Left ventricle myocardium inferior (tissue), 1 donor: Measurements from ENCODE around the gene C1orf94. TPM values are rescaled to one million over a fixed set of nuclear protein-coding genes. Genes with fewer than 3 reads are reported as not detected.

ENCODE experiments used
- DNase-seq: peaks from one replicate; pipeline ENCODE4 v3.0.0-alpha.2; 2020
- H3K27ac ChIP-seq: fragments of 200-600 bp; replicated peaks from 2 replicates; pipeline ENCODE4 v1.8.0; 2021
- H3K27me3 ChIP-seq: fragments of 200-600 bp; 2 replicates; pipeline ENCODE4 v1.8.0; 2021; ENCODE audit warnings: low read depth
- H3K36me3 ChIP-seq: fragments of 200-600 bp; 2 replicates; pipeline ENCODE4 v1.8.0; 2021
- H3K4me1 ChIP-seq: fragments of 200-600 bp; 2 replicates; pipeline ENCODE4 v1.8.0; 2021
- H3K4me3 ChIP-seq: fragments of 200-600 bp; 2 replicates; pipeline ENCODE4 v1.8.0; 2021; ENCODE audit warnings: mild to moderate bottlenecking, moderate library complexity
- H3K9me3 ChIP-seq: fragments of 200-600 bp; replicated peaks from 2 replicates; pipeline ENCODE4 v1.8.0; 2021
- intact Hi-C: fragments of 100-400 bp; cut with micrococcal nuclease; formaldehyde crosslinking; loops from one replicate; pipeline ENCODE4 v1.11.0; 2022
- total RNA-seq: library from RNA; stranded (reverse); fragmentation: NEBNext Ultra II Directional; extraction: Animal tissue kit (Norgen Biotek cat#: 25700); gene quantifications from one replicate; pipeline ENCODE4 v1.2.1, GENCODE V29; 2021
- TF ChIP-seq, protein P1 (sequence below): fragments of 200-600 bp; IDR thresholded peaks from 2 replicates; pipeline ENCODE4 v1.8.0; 2021; ENCODE audit warnings: antibody characterized with exemption, mild to moderate bottlenecking, borderline replicate concordance
- donor health status: DM: no; HTN: yes; CAD: no; lungs with severe emphysema.

C1orf94 gene
- total RNA-seq, 1 donor from 2014 or later = not detected

DNA sequence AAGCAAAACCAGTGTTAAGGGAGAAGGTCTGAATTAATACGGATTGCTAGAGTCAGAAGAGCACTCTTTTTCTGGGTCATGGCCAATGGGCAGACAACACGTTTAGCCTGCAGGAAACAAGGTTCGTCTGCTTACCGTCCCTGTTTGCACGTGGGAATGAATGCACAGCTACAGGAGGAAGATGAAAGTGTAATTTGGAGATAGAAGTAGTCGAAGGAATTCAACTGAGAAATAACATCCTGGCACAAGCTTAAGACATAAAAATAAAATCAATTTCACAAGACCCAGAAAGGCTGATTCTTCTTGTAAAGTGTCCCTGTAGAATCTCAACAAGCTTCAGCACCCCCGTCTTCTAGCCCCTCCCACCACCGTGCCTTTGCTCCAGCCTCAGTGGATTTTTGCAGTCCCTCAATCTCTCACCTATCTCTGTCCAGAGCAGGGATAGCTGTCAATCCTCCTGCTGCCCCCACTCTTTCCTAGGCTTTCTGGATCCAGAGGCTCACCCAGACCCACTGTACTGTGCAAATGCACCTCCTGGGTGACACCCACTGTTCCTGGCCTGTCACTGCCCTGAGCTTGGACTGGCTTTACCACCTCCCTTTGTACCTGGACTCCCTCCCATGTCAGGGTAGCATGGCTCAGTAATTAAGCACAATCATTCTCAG, 60.6 kb downstream of the C1orf94 start:
- H3K27ac ChIP-seq = no peak overlapping the region

GRCh38 chr1:34245967-34246366, 69.3 kb downstream of the C1orf94 start:
- no peak for DNase-seq
- TF ChIP-seq, protein P1, sequence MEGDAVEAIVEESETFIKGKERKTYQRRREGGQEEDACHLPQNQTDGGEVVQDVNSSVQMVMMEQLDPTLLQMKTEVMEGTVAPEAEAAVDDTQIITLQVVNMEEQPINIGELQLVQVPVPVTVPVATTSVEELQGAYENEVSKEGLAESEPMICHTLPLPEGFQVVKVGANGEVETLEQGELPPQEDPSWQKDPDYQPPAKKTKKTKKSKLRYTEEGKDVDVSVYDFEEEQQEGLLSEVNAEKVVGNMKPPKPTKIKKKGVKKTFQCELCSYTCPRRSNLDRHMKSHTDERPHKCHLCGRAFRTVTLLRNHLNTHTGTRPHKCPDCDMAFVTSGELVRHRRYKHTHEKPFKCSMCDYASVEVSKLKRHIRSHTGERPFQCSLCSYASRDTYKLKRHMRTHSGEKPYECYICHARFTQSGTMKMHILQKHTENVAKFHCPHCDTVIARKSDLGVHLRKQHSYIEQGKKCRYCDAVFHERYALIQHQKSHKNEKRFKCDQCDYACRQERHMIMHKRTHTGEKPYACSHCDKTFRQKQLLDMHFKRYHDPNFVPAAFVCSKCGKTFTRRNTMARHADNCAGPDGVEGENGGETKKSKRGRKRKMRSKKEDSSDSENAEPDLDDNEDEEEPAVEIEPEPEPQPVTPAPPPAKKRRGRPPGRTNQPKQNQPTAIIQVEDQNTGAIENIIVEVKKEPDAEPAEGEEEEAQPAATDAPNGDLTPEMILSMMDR = no peak

More for the DNA sequence above, 60.6 kb downstream of the C1orf94 start:
- no peaks in the 10 kb centered on the region for H3K36me3 ChIP-seq
- H3K27me3 ChIP-seq = peaks cover 67% of the 10 kb centered on the region
- DNase-seq = no peak
- H3K9me3 ChIP-seq = peaks cover 11% of the 10 kb centered on the region
- intact Hi-C loops = no loop called here
- no peak overlapping the region for H3K4me3 ChIP-seq
- TF ChIP-seq, protein P1 = no peak
- H3K4me1 ChIP-seq = no peaks in the 10 kb centered on the region

DNA sequence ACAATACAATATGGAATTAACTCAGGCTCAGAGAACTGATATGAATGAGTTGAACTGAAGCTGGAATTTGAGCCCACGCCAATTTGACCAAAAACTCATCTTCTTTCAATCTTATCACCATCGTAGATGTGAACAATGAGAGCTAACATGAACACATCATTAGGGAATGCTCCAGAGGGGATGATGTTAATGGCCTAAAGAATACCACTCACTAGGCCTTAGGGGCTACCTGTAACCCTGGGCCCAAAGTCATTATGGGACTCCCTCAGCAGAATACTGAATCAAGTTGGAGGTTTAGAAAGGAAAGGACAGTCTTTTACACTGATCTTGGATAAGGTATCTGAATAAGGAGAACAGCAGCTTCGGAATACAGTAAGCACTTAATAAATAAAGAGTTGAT, 73.6 kb downstream of the C1orf94 start:
- no peak overlapping the region for H3K27ac ChIP-seq
- no peaks in the 10 kb centered on the region for H3K9me3 ChIP-seq
- DNase-seq = no peak
- no peaks in the 10 kb centered on the region for H3K4me1 ChIP-seq
- TF ChIP-seq, protein P1 = no peak
- H3K27me3 ChIP-seq = peaks cover 53% of the 10 kb centered on the region
- no peak overlapping the region for H3K4me3 ChIP-seq
- intact Hi-C loops = no loop called here
- no peaks in the 10 kb centered on the region for H3K36me3 ChIP-seq

More at GRCh38 chr1:34245967-34246366, 69.3 kb downstream of the C1orf94 start:
- Histone ChIP-seq H3K4me1 (no peaks in the 10 kb centered on the region), H3K27me3 (peaks cover 83% of the 10 kb centered on the region), H3K4me3 (no peak overlapping the region), H3K9me3 (peaks cover 11% of the 10 kb centered on the region), H3K27ac (no peak overlapping the region), H3K36me3 (no peaks in the 10 kb centered on the region)
- intact Hi-C loops = no loop called here

GRCh38 chr1:34262023-34262853, 85.5 kb downstream of the C1orf94 start:
- TF ChIP-seq, protein P1 = no peak
- DNase-seq = no peak
- Histone ChIP-seq H3K9me3 (no peaks in the 10 kb centered on the region), H3K4me1 (no peaks in the 10 kb centered on the region), H3K27me3 (peaks cover 63% of the 10 kb centered on the region), H3K27ac (no peak overlapping the region), H3K36me3 (no peaks in the 10 kb centered on the region), H3K4me3 (no peak overlapping the region)
- intact Hi-C loops = no loop called here

- Histone ChIP-seq H3K9me3 (no peaks in the 10 kb centered on the region), H3K4me1 (no peaks in the 10 kb centered on the region), H3K27ac (no peak overlapping the region), H3K36me3 (no peaks in the 10 kb centered on the region), H3K27me3 (peaks cover 70% of the 10 kb centered on the region), H3K4me3 (no peak overlapping the region)
- TF ChIP-seq, protein P1 = no peak
- DNase-seq = no peak
- intact Hi-C loops = no loop called here
Observed at GRCh38 chr1:34262921-34263320, 86.2 kb downstream of the C1orf94 start.
